Measurements from ENCODE around the gene TBC1D19.

- TF ChIP-seq CTCF (IDR thresholded peaks at IDR 0.05) (peak in 3 of 6 experiments; percentile 3 to 23 (median 17)), POLR2A (IDR thresholded peaks at IDR 0.05) (no peak)
Measured at GRCh38 chr4:26787461-26788340, 203.8 kb downstream of the TBC1D19 start.

All from thyroid gland (tissue), 4 donors.